Rectal smooth muscle tissue (tissue), 1 donor: ENCODE results near the gene ESRRB.

Source experiments
- H3K27ac ChIP-seq: one replicate; pipeline ENCODE4 v1.7.0; 2013; ENCODE audit warnings: low read depth, low read length, inconsistent platforms
- H3K27me3 ChIP-seq: one replicate; pipeline ENCODE4 v1.7.0; 2013; ENCODE audit warnings: low read length; ENCODE audit not compliant: control insufficient read depth, insufficient read depth
- H3K36me3 ChIP-seq: one replicate; pipeline ENCODE4 v1.7.0; 2013; ENCODE audit warnings: low read length; ENCODE audit not compliant: control insufficient read depth, insufficient read depth
- H3K4me1 ChIP-seq: one replicate; pipeline ENCODE4 v1.7.0; 2013; ENCODE audit warnings: low read length; ENCODE audit not compliant: control insufficient read depth, insufficient read depth
- H3K4me3 ChIP-seq: one replicate; pipeline ENCODE4 v1.7.0; 2013; ENCODE audit warnings: low read length
- H3K9ac ChIP-seq: one replicate; pipeline ENCODE4 v1.7.0; 2013; ENCODE audit warnings: low read length

ESRRB gene

DNA sequence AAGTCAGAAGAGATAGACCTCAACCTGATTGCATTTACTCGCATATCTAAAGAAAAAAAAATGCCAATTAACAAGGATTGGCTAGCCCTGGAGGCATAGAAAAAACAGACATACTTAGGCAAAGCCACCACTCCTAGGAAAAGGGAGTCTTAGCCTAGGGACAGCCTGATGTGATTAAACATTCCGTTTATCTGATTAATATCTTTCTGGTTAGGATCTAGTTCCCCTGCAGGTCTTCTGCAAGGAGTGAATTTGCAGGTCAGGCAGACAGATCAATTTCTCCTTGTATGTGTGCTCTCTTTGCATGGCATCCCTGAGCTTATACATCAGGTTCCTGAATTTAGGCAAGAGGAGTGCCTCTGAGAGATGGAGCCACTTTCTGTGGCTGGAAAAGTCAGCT, 70.5 kb downstream of the ESRRB start:
- H3K36me3 ChIP-seq, result no peaks in the 10 kb centered on the region
- H3K4me3 ChIP-seq, result no peak overlapping the region
- H3K27me3 ChIP-seq, result no peaks in the 10 kb centered on the region
- no peaks in the 10 kb centered on the region for H3K4me1 ChIP-seq
- H3K27ac ChIP-seq, result no peak overlapping the region
- H3K9ac ChIP-seq, result no peak overlapping the region

DNA sequence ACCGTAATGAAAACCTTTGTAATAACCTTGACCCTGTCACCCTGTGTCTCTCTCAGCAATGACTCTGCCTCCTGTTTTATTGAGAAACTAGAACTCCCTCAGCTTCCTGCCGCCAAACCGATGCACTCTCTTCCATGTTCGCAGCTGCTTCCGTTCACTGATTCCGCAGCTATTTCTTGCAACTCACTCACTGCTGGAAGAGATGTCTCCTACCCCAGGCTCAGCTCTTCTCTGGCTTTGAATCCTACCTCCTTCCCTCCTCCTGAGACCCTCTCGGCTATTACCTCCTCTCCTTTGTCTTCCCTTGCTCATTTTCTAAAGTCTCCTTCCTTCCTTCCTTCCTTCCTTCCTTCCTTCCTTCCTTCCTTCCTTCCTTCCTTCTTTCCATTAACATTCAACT, 71.0 kb downstream of the ESRRB start:
- Histone ChIP-seq H3K4me1 (no peaks in the 10 kb centered on the region), H3K36me3 (no peaks in the 10 kb centered on the region), H3K27me3 (no peaks in the 10 kb centered on the region), H3K9ac (no peak overlapping the region), H3K27ac (no peak overlapping the region), H3K4me3 (no peak overlapping the region)

DNA sequence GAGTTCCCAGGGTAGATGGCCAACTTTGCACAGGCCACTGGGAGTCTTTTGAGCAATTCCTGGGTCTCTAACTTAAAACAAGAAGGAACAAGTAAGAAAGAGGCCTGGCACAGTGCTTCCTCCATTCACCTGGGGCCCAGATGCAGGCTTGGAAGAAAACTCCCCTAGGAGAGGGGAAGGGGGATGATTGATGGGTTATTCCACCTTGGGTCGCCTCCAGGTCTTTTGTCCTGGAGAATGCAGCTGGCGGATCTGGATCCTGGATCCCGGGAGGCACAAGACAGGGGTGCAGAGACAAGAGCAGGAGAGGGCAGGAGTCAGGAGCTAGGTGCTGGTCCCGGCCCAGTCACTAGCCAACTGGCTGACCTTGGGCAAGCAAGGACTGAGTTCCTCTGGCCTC, 74.5 kb downstream of the ESRRB start:
- no peaks in the 10 kb centered on the region for H3K36me3 ChIP-seq
- no peak overlapping the region for H3K4me3 ChIP-seq
- no peak overlapping the region for H3K27ac ChIP-seq
- no peaks in the 10 kb centered on the region for H3K27me3 ChIP-seq
- no peaks in the 10 kb centered on the region for H3K4me1 ChIP-seq
- no peak overlapping the region for H3K9ac ChIP-seq

DNA sequence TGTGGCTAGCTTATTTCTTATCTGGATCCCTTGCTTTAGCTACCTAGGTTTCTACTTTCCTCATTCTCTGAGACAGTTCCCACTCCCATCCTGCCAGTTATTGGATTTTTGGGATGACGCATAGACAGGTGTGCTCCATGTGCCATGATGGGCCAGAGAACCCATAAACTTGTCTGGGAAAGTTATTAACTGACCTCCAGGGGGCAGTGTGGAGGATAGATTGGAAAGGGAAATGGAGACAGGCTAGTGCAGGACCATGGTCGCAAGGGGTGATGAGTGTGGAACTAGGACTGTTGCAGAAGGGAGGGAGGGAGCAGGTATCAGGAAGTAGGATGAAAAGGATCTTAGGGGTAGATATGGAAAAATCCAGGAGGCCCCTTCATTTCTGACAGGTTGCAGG, 80.3 kb downstream of the ESRRB start:
- Histone ChIP-seq H3K9ac (no peak overlapping the region), H3K4me1 (no peaks in the 10 kb centered on the region), H3K36me3 (no peaks in the 10 kb centered on the region), H3K4me3 (no peak overlapping the region), H3K27me3 (no peaks in the 10 kb centered on the region), H3K27ac (no peak overlapping the region)

DNA sequence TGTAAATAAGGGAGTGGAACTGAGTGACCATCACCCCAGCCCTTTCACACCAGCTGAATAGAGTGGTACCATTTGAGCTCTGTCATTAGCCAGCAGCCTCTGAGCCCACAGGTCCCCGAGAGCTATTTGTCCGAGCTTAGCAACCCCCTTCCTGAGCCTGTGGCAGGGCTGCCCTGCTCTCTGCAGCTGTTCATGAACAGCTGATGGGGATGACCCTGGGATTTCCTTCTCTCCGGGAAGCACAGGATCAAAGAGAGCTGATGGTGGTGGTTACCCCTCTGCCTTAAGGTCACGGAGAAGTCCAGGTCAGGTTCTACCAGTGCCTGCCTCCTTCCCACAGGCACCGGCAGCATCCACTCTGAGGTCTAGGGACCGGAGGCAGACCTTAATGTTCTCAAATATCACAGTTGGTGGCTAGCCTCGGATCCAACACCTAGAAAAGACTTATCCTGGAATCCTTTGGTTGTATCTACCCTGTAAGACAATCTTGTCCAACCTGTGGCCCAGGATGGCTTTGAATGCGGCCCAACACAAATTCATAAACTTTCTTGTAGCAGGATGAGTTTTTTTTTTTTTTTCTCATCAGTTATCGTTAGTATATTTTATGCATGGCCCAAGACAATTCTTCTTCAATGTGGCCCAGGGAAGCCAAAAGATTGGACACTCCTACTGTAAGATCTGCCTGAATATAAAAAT, 81.1 kb downstream of the ESRRB start:
- Histone ChIP-seq H3K27ac (no peak overlapping the region), H3K27me3 (no peaks in the 10 kb centered on the region), H3K36me3 (no peaks in the 10 kb centered on the region), H3K9ac (no peak overlapping the region), H3K4me3 (no peak overlapping the region), H3K4me1 (no peaks in the 10 kb centered on the region)

DNA sequence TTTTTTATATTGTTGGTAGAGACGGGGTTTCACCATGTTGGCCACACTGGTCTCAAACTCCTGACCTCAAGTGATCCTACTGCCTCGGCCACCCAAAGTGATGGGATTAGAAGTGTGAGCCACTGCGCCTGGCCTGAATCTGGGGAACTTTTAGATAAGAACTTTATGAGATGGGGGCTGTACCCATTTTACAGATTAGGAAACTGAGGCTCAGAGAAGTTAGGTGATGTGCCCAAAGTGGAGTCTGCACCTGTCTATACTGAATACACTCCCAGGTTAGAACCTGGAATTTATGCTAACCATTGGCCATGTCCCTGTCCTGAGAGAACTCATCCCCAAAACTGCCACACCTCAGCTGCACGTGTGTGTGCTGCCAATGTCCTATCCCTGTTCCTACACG, 81.9 kb downstream of the ESRRB start:
- H3K36me3 ChIP-seq, result no peaks in the 10 kb centered on the region
- no peak overlapping the region for H3K27ac ChIP-seq
- H3K27me3 ChIP-seq, result no peaks in the 10 kb centered on the region
- no peaks in the 10 kb centered on the region for H3K4me1 ChIP-seq
- no peak overlapping the region for H3K9ac ChIP-seq
- H3K4me3 ChIP-seq, result no peak overlapping the region

DNA sequence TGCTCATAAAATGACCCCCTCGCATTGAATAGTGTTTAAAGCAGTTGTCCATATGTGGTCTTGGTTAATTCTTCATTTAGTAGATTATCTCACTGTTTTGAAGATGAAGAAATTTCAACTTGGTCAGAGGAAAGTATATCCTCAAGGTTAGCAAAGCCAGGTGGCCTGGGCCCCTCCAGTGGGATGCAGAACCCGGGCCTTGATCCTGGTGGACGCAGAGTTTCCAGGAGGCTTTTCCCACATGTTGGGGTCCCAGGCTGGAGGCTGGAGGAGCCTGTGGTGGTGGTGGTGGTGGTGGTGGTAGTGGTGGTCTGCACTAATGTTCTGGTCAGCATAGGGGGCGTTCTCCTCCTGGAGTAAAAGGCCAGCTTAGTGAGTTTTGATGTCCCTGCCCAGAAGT, 85.9 kb downstream of the ESRRB start:
- Histone ChIP-seq H3K36me3 (no peaks in the 10 kb centered on the region), H3K27me3 (no peaks in the 10 kb centered on the region), H3K4me1 (no peaks in the 10 kb centered on the region), H3K27ac (no peak overlapping the region), H3K9ac (no peak overlapping the region), H3K4me3 (no peak overlapping the region)

DNA sequence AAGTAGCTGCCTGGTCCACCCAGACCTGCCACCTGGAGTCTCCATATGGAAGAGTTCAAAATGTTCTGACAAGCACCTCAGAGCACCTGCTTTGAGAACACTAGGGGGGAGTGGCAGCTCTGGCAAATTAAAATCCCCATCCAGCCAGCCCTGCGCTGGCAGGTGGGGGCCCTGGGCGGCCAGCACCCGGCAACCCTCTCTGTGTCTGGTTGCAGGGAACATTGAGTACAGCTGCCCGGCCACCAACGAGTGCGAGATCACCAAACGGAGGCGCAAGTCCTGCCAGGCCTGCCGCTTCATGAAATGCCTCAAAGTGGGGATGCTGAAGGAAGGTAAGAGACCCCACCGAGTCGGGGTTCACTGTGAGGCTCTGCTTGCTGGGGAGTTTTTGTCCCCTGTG, 86.4 kb downstream of the ESRRB start:
- no peaks in the 10 kb centered on the region for H3K36me3 ChIP-seq
- no peaks in the 10 kb centered on the region for H3K27me3 ChIP-seq
- H3K4me3 ChIP-seq, result no peak overlapping the region
- no peak overlapping the region for H3K9ac ChIP-seq
- no peaks in the 10 kb centered on the region for H3K4me1 ChIP-seq
- no peak overlapping the region for H3K27ac ChIP-seq

DNA sequence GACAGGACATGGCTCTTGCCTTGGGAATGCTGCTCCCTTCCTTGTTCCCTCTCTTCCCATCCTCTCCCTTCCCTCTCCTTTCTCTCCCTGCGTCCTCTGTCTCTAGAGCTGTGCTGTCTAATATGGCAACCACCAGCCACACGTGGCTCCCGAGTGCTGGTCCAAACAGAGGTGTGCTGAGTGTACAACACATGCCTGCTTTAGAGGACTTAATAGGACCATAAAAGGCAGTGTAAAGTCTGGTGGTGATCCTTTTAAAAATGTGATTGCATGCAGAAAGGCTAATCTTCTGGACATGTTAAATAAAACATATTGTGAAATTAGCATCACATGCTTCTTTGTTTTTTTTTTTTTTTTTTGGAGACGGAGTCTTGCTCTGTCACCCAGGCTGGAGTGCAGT, 87.2 kb downstream of the ESRRB start:
- no peaks in the 10 kb centered on the region for H3K27me3 ChIP-seq
- H3K4me1 ChIP-seq, result no peaks in the 10 kb centered on the region
- no peak overlapping the region for H3K9ac ChIP-seq
- H3K36me3 ChIP-seq, result no peaks in the 10 kb centered on the region
- H3K27ac ChIP-seq, result no peak overlapping the region
- no peak overlapping the region for H3K4me3 ChIP-seq

DNA sequence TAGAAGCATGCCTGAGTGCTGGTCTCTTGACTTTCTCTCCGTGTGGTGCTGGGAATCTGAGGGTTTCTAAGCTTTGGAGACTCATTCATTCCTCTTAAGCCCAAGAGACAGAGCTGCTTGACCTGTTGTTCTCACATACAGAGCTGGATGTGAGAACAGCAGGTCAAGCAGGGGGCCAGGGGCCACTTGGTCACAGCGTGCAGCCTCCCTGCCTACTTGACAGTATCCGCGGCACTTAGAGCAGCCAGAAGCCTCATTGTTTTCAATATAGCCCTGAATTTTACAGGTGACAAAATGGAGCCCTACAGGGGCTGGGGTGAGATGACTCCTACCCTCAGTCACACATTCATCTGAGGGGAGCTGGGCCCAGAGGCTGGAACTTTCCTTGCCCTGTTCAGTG, 88.9 kb downstream of the ESRRB start:
- Histone ChIP-seq H3K36me3 (no peaks in the 10 kb centered on the region), H3K27me3 (no peaks in the 10 kb centered on the region), H3K4me1 (no peaks in the 10 kb centered on the region), H3K9ac (no peak overlapping the region), H3K27ac (no peak overlapping the region), H3K4me3 (no peak overlapping the region)

DNA sequence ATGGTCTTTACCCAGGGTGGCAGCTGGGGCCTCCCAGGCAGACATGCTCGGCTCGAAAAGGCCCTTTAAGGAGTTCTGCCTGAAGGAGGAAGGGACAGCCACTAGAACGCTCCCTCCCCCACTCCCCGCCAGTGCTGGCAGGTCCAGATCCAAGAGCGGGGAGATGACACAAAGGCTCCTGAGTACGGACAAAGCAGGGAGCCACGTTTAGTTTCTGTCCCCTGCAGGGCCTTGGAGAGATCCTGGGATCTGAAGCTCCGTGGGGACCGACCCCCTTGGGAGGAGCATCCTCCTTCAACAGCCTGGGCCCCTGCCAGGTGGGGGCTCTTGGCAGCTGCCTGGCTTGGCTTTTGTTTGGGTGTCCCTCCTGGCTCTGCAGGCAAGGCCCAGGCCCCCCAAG, 89.7 kb downstream of the ESRRB start:
- no peak overlapping the region for H3K27ac ChIP-seq
- H3K27me3 ChIP-seq, result no peaks in the 10 kb centered on the region
- H3K4me3 ChIP-seq, result no peak overlapping the region

DNA sequence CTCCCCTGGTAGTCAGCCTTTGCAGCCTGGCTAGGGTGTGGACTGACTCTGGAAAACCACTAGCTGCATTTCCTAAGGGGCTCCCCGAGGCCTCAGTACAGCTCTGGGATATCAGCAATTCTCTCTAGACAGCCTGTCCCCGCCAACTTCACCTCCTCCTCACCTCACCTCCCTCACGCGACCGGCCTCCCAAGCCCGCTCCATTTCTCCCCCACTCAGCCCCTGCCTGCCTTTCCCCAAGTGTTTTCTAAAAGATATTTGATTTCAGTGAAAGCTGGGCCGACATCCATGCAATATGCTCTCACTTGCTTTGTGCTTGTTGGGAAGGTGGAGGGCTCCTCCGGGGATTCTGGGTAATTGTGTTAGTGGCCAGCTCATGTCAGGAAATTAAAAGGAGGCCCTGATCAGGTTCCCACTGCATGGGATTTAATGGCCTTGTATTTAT, 91.8 kb downstream of the ESRRB start:
- Histone ChIP-seq H3K36me3 (no peaks in the 10 kb centered on the region), H3K9ac (no peak overlapping the region), H3K27me3 (no peaks in the 10 kb centered on the region), H3K27ac (no peak overlapping the region), H3K4me1 (no peaks in the 10 kb centered on the region), H3K4me3 (no peak overlapping the region)

More for the DNA sequence above, 89.7 kb downstream of the ESRRB start:
- H3K9ac ChIP-seq, result no peak overlapping the region
- H3K36me3 ChIP-seq, result no peaks in the 10 kb centered on the region
- no peaks in the 10 kb centered on the region for H3K4me1 ChIP-seq

DNA sequence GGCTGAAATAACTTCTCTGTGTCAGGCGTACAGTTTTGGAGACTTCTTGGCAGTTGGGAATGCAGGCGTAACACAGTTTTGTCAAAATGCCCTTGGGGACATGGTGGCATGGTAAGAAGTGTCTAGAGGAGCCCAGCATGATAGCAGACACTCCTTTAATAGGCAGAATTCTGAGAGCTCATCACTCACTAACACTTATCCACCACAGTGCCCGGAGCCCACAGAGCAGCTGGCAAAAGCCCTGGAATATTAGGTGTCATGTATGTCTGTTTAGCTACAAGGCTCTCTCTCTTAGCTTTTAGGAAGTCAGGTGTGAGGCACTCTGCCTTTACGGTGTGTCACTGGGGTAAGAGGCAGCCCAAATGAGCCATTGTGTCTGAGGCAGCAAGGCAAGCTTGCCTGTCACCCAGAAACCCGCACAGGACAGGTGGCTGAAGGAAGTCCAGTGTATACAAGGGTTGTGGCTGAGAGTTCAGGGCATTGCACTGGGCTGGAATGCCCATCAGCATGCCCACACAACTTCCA, 96.3 kb downstream of the ESRRB start:
- Histone ChIP-seq H3K36me3 (no peaks in the 10 kb centered on the region), H3K4me1 (peaks cover 3% of the 10 kb centered on the region), H3K27ac (no peak overlapping the region), H3K9ac (no peak overlapping the region), H3K27me3 (no peaks in the 10 kb centered on the region), H3K4me3 (no peak overlapping the region)
